GM18909 (cell line): ENCODE measurements around the gene COL11A1.
"Not testable (repeated sequence)": the region's sequence is repeated elsewhere in the genome, so short reads cannot be mapped to it uniquely, and the experiment has no call there.

Experiments used
- ATAC-seq: cut with Tn5 transposase; IDR thresholded peaks from one replicate; pipeline ENCODE4 v1.9.1; 2021; ENCODE audit warnings: mild to moderate bottlenecking; ENCODE audit not compliant: unreplicated experiment, poor library complexity

COL11A1 gene

DNA sequence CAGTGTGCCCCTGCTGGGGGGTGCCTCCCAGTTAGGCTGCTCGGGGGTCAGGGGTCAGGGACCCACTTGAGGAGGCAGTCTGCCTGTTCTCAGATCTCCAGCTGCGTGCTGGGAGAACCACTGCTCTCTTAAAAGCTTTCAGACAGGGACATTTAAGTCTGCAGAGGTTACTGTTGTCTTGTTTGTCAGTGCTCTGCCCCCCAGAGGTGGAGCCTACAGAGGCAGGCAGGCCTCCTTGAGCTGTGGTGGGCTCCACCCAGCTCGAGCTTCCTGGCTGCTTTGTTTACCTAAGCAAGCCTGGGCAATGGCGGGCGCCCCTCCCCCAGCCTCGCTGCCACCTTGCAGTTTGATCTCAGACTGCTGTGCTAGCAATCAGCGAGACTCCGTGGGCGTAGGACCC, 175.0 kb downstream of the COL11A1 start:
- ATAC-seq, result not testable (repeated sequence)

DNA sequence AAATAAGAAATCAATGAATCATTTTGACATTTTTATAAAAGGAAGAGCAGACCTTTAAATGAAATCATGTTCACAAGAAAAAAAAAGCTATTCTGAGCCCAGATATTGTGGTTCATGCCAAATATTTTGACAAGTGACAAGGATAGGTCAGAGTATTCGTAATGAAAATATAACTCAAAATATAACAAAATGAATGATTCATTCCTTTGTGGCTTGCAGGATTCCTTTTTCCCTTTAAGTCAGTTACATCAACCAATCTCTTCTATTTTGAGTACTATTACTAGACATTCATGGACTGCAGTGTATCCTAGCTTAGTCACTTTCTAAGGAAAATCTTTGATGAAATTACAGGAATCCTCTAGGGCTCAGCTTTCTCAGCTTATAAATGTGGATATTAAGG, 188.7 kb downstream of the COL11A1 start:
- no peak for ATAC-seq

DNA sequence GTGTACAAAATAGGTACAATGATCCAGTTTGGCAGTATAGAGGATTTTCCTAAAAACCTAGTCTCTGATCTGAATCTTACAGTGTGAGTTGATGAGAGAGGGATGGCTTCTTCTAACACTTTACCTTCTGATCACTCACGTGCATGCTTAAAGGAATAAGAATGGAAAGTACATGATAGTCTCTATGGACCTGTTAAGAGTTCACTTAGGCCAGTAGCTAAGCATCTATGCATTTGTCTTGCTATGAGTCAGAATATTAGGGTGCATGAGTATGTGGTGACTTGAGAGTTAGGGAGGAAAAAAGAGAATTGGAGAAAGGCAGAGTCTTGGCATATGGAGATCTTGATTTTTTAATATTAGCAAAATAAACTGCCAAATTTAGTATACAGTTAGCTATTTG, 206.3 kb downstream of the COL11A1 start:
- ATAC-seq, result no peak

DNA sequence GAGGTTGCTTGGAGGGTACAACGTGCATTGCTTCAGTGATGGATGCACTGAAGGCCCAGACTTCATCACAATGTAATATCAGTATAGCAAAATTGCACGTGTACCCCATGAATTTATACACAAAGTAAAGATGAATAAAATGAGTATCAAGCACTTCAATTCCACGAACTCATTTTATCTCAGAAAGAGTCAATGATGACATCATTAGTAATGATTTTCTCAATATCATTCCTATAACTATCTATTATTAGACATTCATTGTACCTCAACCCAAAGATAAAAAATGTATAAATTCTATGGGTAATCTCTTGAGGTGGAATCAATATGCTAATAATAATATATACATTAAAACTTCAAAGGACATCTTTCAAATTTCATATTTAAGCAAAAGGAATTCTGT, 208.4 kb downstream of the COL11A1 start:
- ATAC-seq, result no peak

DNA sequence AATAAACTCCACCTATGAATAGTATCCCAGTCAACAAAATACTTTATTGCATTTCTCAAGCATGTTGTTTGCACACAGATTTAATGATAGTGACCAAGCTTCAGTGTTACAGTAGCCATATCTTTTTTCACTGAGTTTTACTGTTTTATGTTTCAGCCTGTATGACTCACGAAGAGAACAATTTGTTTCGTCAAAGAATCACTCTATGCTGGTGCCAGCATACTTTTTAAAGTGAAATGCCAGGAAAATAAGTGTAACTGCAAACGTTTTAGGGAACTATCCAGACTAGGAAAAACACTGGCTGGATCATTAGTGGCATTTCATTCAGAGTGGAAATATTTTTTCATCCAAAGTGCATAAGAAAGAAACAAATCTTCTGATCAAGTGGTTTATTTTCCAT, 210.8 kb downstream of the COL11A1 start:
- ATAC-seq, result no peak

DNA sequence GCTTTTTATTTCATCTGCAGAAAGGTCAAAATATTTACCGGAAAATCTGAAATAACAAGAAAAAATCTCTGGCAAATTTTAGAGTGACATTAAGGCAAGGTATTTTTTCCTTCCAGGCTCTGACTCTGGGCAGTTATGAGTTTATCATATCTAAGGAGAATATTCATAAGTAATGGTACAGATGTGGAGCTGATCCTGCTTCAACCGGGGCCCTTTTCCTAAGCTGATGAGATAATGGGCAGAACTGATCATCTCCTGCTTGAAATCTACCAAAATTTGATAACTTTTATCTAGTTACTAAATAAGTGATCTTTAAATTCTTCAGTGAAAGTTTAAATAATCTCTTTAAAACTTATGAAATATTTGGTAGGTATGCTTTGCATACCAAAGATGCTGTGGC, 211.6 kb downstream of the COL11A1 start:
- ATAC-seq, result no peak

DNA sequence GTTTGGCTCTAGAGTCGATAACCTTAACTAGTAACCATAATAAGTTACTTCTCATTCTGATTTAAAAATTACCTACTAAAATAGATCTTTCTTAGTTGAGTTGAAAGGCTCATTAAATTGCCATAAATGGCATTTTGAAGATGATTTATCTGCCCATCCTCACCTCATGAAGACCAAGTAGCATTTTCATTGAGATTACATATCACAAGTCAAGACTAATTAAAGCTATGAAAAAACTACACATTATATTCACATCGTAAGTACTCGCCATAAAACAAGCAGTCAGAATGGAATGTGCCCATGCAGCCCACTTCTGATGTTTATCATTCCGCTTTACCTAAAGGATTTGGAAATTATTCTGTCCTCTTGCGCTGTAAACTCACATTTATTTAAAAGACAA, 212.0 kb downstream of the COL11A1 start:
- ATAC-seq, result no peak

DNA sequence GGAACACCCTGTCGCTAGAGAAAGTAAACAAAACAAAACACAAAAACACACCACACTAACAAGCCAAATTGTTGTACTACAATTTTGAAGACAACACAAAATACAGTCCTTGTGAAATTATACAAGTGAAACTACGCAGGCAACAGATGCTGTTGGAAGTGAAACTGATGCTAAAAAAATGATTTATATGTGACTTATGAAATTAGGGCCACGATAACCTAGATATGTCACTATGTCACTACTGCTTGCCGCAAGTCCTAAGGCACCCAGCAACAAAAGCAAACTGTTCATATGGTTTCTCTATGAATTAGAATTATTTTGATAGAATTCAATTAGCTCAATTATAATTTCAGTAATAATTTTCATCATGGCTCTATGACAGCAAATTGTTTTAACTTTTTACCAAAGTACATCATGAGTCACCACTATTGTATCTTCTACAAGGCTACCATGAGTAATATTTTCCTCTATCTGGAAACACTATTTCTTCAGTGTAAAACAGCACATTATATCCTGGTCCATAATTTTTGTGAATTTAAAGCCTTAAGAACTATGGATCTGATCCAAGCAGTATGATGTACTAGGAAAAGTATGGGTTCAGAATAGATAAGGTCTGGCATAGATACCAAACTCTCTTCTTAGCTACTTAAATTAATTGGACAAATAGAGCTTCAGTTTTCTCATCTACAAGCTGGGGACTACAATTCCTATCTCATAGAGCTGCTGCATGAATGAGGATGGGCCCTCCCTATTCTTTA, 216.3 kb downstream of the COL11A1 start:
- no peak for ATAC-seq

DNA sequence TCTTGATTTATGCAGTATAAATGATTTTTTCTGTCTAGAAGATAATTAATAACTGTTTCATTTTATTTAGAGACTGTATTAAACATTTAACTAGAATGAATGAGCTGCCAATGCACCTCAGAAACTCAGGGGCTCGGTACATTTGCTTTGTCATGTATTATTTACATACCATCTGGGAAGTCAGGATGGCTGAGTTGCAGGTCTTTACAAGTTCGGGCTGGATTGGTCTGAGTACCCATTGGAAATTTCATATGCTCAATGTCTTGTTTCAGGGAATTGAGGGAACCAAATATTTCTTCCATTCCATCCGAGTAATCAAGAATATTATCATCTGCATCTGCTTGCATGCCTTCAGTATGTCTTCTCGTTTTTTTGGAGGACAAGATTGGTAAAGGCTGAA, 221.7 kb downstream of the COL11A1 start:
- no peak for ATAC-seq

DNA sequence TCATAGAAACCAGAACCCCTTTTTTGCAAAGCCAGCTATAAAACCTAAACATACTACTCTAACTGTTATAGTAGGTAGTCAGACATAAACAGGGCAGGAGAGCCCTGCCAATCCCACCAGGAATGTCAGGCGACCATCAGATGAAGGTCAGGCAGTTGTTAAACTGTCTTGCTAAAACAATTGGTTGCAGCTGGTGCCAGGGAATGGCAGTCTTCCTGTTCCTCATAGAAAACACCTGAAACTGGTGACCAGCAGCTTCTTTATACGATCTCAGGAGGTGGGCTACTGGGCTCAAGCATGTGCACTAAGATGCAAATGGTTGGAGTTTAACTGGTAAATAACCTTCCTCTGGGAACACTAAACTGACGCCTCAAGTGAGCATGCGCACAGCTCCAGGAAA, 224.1 kb downstream of the COL11A1 start:
- no peak for ATAC-seq

DNA sequence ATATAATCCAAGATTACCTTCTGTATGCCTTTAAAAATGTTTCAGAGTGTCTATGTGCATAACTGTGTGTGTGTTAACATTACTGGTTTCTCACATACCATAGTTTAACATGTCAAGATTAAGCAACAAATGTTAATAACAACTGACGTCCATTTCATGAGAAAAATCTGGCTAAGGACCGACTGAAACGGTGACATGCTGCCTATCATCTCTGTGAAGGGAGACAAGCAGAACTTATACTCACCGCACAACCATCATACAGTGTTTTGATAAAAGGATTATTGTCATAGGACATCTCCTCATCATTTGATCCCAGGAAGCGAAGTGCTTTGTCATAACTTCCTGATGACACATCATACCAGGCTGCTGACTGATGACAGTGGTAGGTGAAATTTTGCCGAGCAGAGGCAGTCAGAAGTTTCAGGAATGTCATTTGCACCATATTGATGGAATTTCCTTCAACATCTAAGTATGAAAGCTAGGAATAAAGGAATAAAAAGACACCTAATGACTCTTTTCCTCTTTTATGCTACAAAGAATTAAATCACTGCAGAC, 228.8 kb downstream of the COL11A1 start:
- ATAC-seq, result no peak

DNA sequence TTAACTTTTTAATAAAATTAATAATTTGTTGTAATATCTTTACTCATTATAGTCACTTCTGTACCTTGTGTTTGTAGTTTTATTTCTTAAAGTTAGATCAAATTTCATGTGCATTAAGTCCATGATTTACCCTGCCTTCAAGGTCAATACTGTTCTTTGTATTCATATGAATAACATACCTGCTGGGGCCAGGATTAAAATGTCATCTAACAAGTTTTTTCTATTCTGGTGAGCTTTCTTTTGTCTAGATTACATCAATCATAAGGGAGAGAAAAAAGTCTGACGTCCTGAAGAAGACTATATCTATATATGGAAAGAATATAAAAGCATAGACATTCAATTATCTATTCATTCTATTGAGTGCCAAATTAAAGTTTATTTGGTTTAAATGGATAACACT, 232.6 kb downstream of the COL11A1 start:
- ATAC-seq, result no peak

DNA sequence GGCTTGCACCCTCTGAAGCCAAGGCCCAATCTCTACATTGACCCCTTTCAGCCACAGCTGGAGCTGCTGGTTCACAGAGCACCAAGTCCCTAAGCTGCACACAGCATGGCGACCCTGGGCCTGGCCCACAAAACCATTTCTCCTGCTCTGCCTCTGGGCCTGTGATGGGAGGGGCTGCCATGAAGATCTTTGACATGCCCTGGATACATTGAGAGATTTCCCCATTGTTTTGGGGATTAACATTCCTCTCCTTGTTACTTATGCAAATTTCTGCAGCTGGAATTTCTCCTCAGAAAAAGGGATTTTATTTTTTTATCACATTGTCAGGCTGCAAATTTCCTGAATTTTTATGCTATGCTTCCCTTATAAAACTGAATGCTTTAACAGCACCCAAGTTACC, 235.8 kb downstream of the COL11A1 start:
- ATAC-seq, result no peak

DNA sequence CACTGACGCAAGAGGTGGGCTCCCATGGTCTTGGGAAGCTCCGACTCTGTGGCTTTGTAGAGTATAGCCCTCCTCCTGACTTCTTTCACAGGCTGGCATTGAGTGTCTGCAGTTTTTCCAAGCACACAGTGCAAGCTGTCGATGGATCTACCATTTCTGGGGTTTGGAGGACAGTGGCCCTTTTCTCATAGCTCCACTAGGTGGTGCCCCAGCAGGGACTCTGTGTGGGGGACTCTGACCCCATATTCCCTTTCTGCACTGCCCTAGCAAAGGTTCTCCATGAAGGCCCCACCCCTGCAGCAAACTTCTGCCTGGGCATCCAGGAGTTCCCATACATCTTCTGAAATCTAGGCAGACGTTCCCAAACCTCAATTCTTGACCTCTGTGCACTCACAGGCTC, 236.2 kb downstream of the COL11A1 start:
- ATAC-seq, result no peak

DNA sequence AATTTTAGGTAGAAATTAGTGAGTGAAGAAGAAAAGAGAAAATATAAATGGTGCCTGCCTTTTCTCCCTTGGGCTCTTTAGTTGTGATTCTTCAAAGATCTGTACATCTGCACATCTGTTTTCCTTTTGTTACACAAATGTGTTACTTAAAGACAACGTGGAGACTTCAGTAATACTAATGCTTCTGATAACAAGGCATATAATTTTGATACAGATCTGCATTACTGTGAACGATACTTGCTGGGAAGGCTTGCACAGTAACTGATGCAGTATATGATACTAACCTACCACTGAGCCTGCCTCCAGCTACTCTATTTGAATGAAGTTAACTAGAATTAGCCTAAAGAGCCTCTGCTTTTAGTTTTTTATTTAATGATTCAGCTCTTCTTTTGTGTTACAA, 244.6 kb downstream of the COL11A1 start:
- ATAC-seq, result no peak

DNA sequence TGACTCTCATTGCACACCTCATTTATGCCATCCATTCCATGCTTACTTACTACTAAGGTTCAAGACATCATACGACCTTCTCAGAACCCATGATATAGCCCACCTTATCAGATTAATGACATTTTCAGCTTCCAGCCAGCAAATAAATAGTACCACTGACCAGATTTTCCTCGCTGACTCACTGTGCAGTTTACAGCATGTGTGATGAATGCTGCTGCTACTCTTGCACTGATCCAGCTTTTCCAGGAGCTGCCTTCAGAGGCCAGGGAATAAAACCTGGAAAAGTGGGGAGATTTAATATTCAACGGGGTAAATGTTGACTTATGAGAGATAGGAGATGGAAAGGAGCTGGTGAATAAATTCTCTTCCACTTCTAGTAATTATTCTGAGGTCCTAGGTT, 247.1 kb downstream of the COL11A1 start:
- no peak for ATAC-seq

DNA sequence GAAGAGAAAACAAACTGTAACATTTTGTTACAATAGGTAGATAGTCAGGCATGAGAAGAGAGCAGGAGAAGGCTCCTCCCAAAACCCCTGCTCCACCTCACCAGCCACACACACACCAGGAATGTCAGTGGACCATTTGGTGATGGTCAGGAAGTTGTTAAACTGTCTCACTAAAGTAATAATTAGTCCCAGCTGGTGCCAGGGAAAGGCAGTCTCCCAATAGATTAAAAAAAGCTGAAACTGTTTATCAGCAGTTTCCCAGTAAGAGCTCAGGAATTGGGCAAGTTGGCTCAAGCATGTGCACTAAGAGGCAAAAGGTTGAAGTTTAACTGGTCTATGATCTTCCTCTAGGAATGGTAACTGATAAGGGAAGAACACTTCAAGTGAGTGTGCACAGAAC, 249.6 kb downstream of the COL11A1 start:
- ATAC-seq, result no peak

DNA sequence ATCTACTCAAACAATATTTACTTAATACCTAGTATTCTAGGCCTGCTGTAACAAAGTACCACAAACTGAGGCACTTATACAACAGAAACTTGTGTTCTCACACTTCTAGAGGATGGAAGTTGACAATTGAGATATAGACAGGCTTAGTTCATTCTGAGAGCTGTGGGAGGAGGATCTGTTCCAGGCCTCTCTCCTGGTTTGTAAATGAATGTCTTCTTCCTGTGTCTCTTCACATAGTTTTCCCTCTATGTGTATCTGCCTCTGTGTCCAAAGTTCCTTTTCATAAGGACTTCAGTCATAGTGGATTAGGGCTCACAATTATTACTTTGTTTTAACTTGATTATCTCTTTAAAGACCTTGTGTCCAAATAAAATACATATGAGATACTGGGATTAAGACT, 251.1 kb downstream of the COL11A1 start:
- ATAC-seq, result no peak

DNA sequence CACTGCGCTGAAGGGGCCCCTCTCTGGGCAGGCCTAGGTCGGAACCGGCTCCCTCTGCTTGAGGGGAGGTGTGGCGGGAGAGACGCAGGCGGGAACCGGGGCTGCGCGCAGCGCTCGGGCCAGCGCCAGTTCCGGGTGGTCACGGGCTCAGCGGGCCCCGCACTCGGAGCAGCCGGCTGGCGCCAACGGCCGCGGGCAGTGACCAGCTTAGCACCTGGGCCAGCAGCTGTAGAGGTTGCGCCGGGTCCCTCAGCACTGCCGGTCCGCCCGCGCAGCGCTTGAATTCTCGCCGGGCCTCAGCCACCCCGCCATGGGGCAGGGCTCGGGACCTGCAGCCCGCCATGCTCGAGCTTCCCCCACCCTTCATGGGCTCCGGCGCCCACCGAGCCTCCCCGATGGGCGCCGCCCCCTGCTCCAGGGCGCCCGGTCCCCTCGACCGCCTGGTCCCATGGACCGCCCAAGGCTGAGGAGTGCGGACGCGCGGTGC, 254.6 kb downstream of the COL11A1 start:
- ATAC-seq, result no peak

DNA sequence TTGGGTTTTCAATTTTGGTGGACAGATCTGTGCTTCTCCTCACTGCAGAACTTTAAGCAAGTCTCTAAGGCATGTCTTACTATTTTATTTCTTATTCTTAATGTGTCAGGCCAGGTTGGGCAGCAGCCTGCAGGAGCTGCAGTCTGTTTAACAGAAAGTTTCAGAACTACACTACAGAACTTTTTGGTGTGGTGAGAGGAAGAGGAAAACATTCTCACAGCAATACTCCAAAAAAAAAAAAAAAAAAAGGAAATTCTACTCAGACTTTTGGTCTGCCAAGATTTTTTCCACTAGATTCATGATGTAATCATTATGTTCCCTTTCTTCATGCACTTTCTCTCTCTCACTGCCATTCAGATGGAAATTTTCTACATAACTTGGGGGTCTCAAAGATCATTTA, 255.2 kb downstream of the COL11A1 start:
- ATAC-seq, result no peak

DNA sequence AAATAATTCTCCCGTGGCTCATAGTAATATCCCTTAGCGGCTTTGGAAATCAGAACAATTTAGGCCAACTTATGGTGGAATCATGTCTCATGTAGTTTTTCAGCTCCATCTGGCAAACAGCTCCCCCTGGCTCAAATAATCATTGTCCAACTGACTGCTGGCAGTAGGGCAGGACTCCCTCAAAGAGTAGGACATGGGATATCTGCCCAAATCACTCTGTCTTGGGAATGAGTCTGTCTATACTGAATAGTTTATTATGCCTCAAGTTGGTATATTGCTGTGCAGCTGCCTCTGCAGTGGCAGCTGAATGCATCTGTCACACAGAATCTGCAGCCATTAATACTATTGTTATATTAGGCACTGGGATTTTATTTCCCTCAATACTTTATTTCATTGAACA, 255.7 kb downstream of the COL11A1 start:
- no peak for ATAC-seq

DNA sequence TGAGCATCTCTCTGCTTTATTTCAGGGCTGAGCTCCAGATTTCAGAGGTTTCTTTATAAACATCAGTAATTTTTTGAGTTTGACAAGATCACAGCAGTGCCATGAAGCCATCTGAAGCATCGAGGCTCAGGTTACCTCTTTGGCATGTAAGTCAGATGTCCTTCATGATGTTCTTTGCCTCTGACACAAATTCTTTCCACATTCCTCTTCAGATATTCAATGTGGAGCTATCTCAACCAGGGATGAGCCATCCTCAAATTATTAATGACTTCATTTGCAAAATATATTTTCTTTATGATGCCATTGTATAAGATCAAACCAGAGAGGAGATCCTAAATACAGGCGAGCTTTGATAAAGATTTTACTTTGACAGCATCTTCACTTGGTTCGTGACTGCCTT, 256.7 kb downstream of the COL11A1 start:
- ATAC-seq, result no peak
